GM18505 (cell line): ENCODE data around the gene DCST2.
A peak's percentile ranks its signal among the peaks of the same experiment; 100 is the strongest.
"Not testable (repeated sequence)": the region's sequence is repeated elsewhere in the genome, so short reads cannot be mapped to it uniquely, and the experiment has no call there.

Experiments
- ATAC-seq: cut with Tn5 transposase; IDR thresholded peaks from one replicate; pipeline ENCODE4 v1.9.1; 2021; ENCODE audit not compliant: unreplicated experiment
- POLR2A ChIP-seq: IDR thresholded peaks from 4 replicates; pipeline ENCODE4 v1.6.1; 2011; ENCODE audit warnings: borderline replicate concordance; ENCODE audit not compliant: insufficient read depth, insufficient read length; ENCODE audit errors: extremely low read depth

Gene DCST2

GRCh38 chr1:154994269-154994587, 39.4 kb downstream of the DCST2 start:
- TF ChIP-seq POLR2A, result no peak
- no peak for ATAC-seq

GRCh38 chr1:154993572-154994268, 39.9 kb downstream of the DCST2 start, which contains the start of gene LENEP:
Gene LENEP, plus strand, starts transcription at chr1:154993586. Its CDS starts 22 bp downstream, at chr1:154993608.
- no peak for ATAC-seq
- no peak for TF ChIP-seq POLR2A

- ATAC-seq, result no peak
- no peak for TF ChIP-seq POLR2A
These were observed 40.6 kb downstream of the DCST2 start for GRCh38 chr1:154992721-154993571.

GRCh38 chr1:154990276-154990675, 43.3 kb downstream of the DCST2 start:
- ATAC-seq, result no peak
- TF ChIP-seq POLR2A, result no peak

GRCh38 chr1:154989195-154989860, 44.3 kb downstream of the DCST2 start:
- ATAC-seq, result no peak
- TF ChIP-seq POLR2A, result no peak

- no peak for ATAC-seq
- TF ChIP-seq POLR2A, result no peak
These were observed 45.3 kb downstream of the DCST2 start for GRCh38 chr1:154988058-154988954.

- ATAC-seq, result no peak
- no peak for TF ChIP-seq POLR2A
These were observed 46.3 kb downstream of the DCST2 start for GRCh38 chr1:154987326-154987725.

GRCh38 chr1:154986736-154987135, 46.8 kb downstream of the DCST2 start:
- not testable (repeated sequence) for ATAC-seq

- no peak for TF ChIP-seq POLR2A
- ATAC-seq, result no peak
These were observed 49.7 kb downstream of the DCST2 start for GRCh38 chr1:154983776-154984466.

- ATAC-seq, result peak; percentile 96
- peak; percentile 77 for TF ChIP-seq POLR2A
These were observed 50.5 kb downstream of the DCST2 start, which contains the start of gene FLAD1 for GRCh38 chr1:154982897-154983648. Gene FLAD1, plus strand, starts transcription at chr1:154983344. Its CDS starts 351 bp downstream, at chr1:154983695.

GRCh38 chr1:154982341-154982740, 51.2 kb downstream of the DCST2 start:
- no peak for TF ChIP-seq POLR2A
- ATAC-seq, result no peak
